ENCODE results near the gene FGD6. TPM values are rescaled to one million over a fixed set of nuclear protein-coding genes. Genes with fewer than 3 reads are reported as not detected.

Gene FGD6
- total RNA-seq (2022) (23.5 and 25.1 TPM in 2 replicates), Bru-seq, nascent RNA (percentile 74 among the genes with signal in this experiment), BruChase-seq, experiment 1, labeled RNA remaining after a 2-hour chase (percentile 74 among the genes with signal in this experiment), BruChase-seq, experiment 2, labeled RNA remaining after a 6-hour chase (percentile 70 among the genes with signal in this experiment)
- long read RNA-seq, full-length matches to known transcripts = 8 of 15 reads
- long read RNA-seq, partial matches to known transcripts = 3 of 15 reads
- long read RNA-seq, other reads (novel, unspliced or antisense) = 4 of 15 reads

DNA sequence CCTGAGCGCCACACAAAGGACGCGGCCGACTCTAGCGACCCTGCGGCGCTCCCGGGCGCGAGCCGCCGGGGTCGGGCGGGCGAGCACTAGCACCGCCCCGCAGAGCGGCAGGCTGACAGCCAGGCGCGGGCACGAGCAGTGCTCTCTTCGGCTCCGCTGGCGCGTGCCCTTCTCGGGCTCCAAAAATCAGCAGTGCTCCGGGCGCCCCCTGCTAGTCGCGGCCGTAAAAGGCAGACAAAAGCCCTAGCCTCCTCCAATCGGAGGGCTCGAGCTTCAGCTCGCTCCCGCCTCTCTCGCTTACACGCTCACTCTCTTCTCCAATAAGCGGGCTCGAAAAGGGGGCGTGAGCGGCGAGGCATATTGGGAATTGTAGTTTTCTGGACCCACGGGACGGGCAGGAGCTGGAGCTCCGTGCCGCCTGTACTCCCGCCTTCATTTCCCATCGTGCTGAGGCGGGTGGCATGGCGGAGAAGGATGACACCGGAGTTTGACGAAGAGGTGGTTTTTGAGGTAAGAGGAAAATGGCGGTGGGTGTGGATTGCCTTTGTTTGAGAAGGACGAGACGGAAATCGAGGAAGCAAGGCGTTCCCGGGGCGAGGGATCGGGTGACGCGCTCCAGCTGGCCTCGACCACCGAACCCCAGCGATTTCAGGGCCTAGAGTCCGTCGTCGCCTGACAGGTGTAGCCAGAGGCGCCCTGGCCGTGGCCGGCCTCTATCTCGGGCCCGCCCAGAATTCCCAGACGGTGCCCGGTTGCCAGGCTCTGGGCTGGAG is at the start of gene FGD6, which contains the start of gene VEZT:
Gene FGD6, minus strand, starts transcription at position 91 of the 773 bp plus-strand sequence. CDS start 227 bp downstream, outside the sequence.
Gene VEZT, plus strand, starts transcription at position 431 of the 773 bp plus-strand sequence. Its CDS starts 44 bp downstream, at position 475.
- no TSS peak for BruUV-seq (replicated peaks)
- peak within 1 kb of the TSS; percentile 81 for H3K4me3 Mint-ChIP-seq (ENCODE audit: unreplicated experiment)
- CTCF ChIA-PET = interaction anchor here (0.6 to 1.7 kb wide), 12 partner anchors 13 to 357 kb away, joined by 3 to 13 read pairs (median 4); partner anchors contain the start of gene NR2C1
- H3K27me3 Mint-ChIP-seq (ENCODE audit: insufficient read depth, unreplicated experiment) = no peaks in the 10 kb centered on the region
- Histone ChIP-seq H3K4me1 (peaks cover 15% of the 10 kb centered on the region; the same call in 1 of the 2 replicates), H3K36me3 (ENCODE audit: control insufficient read depth, insufficient read depth, low read length) (no peaks in the 10 kb centered on the region), H3K4me3 (ENCODE audit: low read depth, low read length) (peak within 1 kb of the TSS; percentile 84), H3K9me3 (no peaks in the 10 kb centered on the region), H3K27me3 (replicated peaks; ENCODE audit: control insufficient read depth, insufficient read depth, low read length) (no peaks in the 10 kb centered on the region)
- peak within 1 kb of the TSS; percentile 88 for H3K27ac Mint-ChIP-seq (ENCODE audit: unreplicated experiment)
- TF ChIP-seq, protein P1, sequence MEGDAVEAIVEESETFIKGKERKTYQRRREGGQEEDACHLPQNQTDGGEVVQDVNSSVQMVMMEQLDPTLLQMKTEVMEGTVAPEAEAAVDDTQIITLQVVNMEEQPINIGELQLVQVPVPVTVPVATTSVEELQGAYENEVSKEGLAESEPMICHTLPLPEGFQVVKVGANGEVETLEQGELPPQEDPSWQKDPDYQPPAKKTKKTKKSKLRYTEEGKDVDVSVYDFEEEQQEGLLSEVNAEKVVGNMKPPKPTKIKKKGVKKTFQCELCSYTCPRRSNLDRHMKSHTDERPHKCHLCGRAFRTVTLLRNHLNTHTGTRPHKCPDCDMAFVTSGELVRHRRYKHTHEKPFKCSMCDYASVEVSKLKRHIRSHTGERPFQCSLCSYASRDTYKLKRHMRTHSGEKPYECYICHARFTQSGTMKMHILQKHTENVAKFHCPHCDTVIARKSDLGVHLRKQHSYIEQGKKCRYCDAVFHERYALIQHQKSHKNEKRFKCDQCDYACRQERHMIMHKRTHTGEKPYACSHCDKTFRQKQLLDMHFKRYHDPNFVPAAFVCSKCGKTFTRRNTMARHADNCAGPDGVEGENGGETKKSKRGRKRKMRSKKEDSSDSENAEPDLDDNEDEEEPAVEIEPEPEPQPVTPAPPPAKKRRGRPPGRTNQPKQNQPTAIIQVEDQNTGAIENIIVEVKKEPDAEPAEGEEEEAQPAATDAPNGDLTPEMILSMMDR (IDR thresholded peaks at IDR 0.05; ENCODE audit: insufficient read depth in 1 of 2, low read depth in 1 of 2, low read length in 1 of 2, severe bottlenecking in 1 of 2, unreplicated experiment in 1 of 2) = peak in 1 of 2 experiments; percentile 30
- POLR2A ChIA-PET = interaction anchor here (0.5 to 1.5 kb wide), 12 partner anchors 13 to 256 kb away, joined by 3 to 14 read pairs (median 4); partner anchors contain the start of genes METAP2 and NR2C1
- no peaks in the 10 kb centered on the region for H3K9me3 Mint-ChIP-seq (ENCODE audit: unreplicated experiment)
- intact Hi-C loops (cut with micrococcal nuclease; ENCODE audit: unreplicated experiment) = loop anchor here (1.0 to 5.0 kb wide), 8 partner anchors 13 to 315 kb away; partner anchors contain the start of gene NR2C1
- peak; percentile 99 for DNase-seq
- peaks cover 7% of the 10 kb centered on the region for H3K36me3 Mint-ChIP-seq (ENCODE audit: insufficient read depth, unreplicated experiment)
- H3K4me1 Mint-ChIP-seq (ENCODE audit: low read depth, unreplicated experiment) = peaks cover 23% of the 10 kb centered on the region

DNA sequence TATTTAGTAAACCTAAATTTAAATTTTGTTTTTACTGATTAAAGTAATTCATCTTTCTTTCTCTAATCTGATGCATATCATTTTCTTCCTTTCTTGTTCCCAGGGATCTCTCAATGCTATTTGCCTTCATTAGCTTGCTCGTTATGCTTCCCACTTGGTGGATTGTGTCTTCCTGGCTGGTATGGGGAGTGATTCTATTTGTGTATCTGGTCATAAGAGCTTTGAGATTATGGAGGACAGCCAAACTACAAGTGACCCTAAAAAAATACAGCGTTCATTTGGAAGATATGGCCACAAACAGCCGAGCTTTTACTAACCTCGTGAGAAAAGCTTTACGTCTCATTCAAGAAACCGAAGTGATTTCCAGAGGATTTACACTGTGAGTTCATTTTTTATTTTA is 49.0 kb upstream of the FGD6 start:
- Mint-ChIP-seq H3K36me3 (ENCODE audit: insufficient read depth, unreplicated experiment) (peaks cover 33% of the 10 kb centered on the region), H3K4me1 (ENCODE audit: low read depth, unreplicated experiment) (no peaks in the 10 kb centered on the region), H3K27me3 (ENCODE audit: insufficient read depth, unreplicated experiment) (no peaks in the 10 kb centered on the region), H3K9me3 (ENCODE audit: unreplicated experiment) (no peaks in the 10 kb centered on the region), H3K4me3 (ENCODE audit: unreplicated experiment) (no peak overlapping the region), H3K27ac (ENCODE audit: unreplicated experiment) (no peak overlapping the region)
- H3K4me3 ChIP-seq (ENCODE audit: low read depth, low read length) = no peak overlapping the region
- intact Hi-C loops (cut with micrococcal nuclease; ENCODE audit: unreplicated experiment) = no loop called here
- no peaks in the 10 kb centered on the region for H3K4me1 ChIP-seq
- no peak for DNase-seq
- no peaks in the 10 kb centered on the region for H3K9me3 ChIP-seq
- H3K36me3 ChIP-seq (ENCODE audit: control insufficient read depth, insufficient read depth, low read length) = no peaks in the 10 kb centered on the region
- BruUV-seq (replicated peaks) = no TSS peak
- POLR2A ChIA-PET = no interaction called here
- CTCF ChIA-PET = no interaction called here
- no peaks in the 10 kb centered on the region for H3K27me3 ChIP-seq (replicated peaks; ENCODE audit: control insufficient read depth, insufficient read depth, low read length)
- TF ChIP-seq, protein P1 (IDR thresholded peaks at IDR 0.05; ENCODE audit: insufficient read depth in 1 of 2, low read depth in 1 of 2, low read length in 1 of 2, severe bottlenecking in 1 of 2, unreplicated experiment in 1 of 2) = no peak

DNA sequence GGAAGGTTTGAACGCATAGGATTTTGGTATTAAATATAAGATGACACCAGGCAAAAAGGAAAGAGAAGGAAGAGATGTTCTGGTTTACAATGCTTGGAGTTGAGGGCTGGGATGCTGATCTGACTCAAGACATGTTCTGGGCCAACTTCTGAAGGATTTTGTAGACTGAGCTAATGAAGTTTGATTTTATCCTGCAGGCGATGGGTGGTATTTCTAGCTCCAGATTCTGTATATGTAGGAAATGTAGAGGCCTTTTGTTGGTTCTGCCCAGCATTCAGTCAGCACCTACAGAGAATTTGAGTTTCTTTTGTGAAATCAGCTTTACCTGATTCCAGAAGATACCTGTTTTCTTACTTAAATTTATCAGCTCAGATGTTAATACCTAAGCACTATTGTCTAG is 48.5 kb upstream of the FGD6 start:
- Histone ChIP-seq H3K36me3 (ENCODE audit: control insufficient read depth, insufficient read depth, low read length) (no peaks in the 10 kb centered on the region), H3K4me3 (ENCODE audit: low read depth, low read length) (no peak overlapping the region), H3K9me3 (no peaks in the 10 kb centered on the region), H3K27me3 (replicated peaks; ENCODE audit: control insufficient read depth, insufficient read depth, low read length) (no peaks in the 10 kb centered on the region), H3K4me1 (no peaks in the 10 kb centered on the region)
- CTCF ChIA-PET = no interaction called here
- TF ChIP-seq, protein P1 (IDR thresholded peaks at IDR 0.05; ENCODE audit: insufficient read depth in 1 of 2, low read depth in 1 of 2, low read length in 1 of 2, severe bottlenecking in 1 of 2, unreplicated experiment in 1 of 2) = no peak
- intact Hi-C loops (cut with micrococcal nuclease; ENCODE audit: unreplicated experiment) = no loop called here
- H3K4me1 Mint-ChIP-seq (ENCODE audit: low read depth, unreplicated experiment) = no peaks in the 10 kb centered on the region
- no TSS peak for BruUV-seq (replicated peaks)
- H3K36me3 Mint-ChIP-seq (ENCODE audit: insufficient read depth, unreplicated experiment) = peaks cover 34% of the 10 kb centered on the region
- no peak overlapping the region for H3K4me3 Mint-ChIP-seq (ENCODE audit: unreplicated experiment)
- no peaks in the 10 kb centered on the region for H3K9me3 Mint-ChIP-seq (ENCODE audit: unreplicated experiment)
- POLR2A ChIA-PET = no interaction called here
- no peaks in the 10 kb centered on the region for H3K27me3 Mint-ChIP-seq (ENCODE audit: insufficient read depth, unreplicated experiment)
- DNase-seq = no peak
- H3K27ac Mint-ChIP-seq (ENCODE audit: unreplicated experiment) = no peak overlapping the region
